Activated CD8-positive, alpha-beta memory T cell treated with anti-CD3 and anti-CD28 coated beads, Interleukin-2, amount 50 U/mL, for 48 hours (primary cell): ENCODE data around the gene BCAP29.
"Not testable (repeated sequence)": the region's sequence is repeated elsewhere in the genome, so short reads cannot be mapped to it uniquely, and the experiment has no call there.

Experiments
- DNase-seq: peaks from one replicate; pipeline ENCODE4 v3.0.0-alpha.2; 2020

BCAP29 gene

DNA sequence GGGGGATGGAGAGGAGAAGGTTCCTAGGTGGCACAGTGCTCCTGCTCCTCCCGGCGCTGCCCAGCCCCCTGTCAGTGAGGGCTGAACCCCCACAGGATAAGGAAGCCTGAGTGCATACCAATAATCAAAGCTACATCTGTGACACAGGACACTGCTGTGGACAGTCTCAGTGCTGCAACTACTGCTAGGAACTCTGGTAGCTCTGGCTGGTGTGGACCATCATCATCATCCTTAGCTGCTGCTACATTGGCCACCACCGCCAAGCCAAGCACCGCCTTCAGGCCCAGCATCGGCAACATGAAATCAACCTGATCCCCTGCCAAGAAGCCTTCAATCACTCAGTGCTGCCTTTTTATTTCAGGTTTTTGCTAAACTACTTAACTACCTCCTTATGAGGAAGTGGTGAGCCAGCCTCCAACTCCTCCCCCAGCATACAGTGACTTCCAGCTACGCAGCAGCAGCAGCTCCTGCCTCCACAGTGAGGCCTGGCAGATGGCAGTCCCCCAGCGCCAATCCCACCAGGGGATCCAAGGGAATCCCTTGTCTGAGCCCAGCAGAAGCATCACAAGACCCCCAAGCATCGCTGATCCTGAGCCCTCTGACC, 48.5 kb downstream of the BCAP29 start:
- no peak for DNase-seq

DNA sequence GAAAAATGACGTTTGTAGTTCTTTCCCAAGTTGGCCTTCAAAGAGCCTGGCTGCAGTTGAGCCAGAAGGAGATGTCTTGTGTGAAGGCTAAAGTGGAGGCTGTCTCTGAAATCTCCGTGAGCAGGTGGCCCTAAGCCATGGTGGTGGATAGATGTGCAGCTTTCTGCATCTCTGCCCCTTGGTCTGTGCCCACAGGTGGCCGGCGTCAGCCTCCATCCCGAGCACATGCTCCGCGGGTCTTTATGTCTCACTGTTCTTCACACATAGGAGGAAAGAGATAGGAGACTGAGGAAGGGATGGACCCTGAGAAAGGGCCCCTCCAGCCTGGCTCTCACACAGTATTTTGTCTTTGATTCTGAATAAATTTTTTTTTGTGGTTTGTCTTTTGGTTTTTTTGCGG, 50.3 kb downstream of the BCAP29 start:
- no peak for DNase-seq

DNA sequence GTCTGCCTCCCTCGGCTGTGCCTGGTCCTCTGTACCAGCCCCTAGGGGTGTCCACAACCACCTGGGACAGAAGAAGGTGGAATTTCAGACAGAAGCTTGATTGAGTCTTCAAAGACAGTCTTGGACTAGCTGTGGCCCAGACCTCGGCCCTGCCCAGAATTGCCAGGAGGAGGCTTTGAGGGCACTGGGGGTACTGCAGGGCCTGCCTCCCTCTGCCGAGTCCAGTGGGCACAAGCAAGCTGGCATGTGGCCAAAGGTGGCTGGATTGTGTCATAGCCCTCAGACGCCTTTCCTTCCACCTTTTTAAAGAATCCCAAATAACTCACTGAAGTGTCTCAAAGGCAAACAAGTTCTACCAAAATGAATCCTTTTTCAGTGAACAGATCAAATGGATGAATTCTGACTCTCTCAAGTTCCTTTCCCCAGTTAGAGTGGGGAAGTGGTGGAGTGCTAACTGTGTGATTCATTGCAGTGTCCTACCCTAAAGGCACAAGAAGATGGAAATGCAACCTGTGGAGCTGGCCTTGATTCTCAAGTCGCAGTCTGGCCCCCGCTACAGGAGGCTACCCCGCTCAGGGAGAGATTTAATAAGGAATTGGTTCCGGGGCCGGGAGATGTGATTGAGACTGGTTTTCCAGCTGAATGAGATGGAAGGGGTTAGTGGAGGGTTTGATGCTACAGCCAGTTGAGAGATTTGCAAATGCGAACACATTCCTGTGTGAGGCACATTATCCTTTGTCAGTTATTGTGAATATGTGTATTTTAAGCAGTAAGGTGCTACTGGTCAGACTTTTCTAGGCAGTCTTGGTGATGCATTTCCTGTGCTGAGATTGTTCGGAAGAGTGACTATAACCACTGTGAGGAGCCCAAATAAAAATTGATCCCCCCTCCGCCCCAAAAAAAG, 51.8 kb downstream of the BCAP29 start:
- no peak for DNase-seq

DNA sequence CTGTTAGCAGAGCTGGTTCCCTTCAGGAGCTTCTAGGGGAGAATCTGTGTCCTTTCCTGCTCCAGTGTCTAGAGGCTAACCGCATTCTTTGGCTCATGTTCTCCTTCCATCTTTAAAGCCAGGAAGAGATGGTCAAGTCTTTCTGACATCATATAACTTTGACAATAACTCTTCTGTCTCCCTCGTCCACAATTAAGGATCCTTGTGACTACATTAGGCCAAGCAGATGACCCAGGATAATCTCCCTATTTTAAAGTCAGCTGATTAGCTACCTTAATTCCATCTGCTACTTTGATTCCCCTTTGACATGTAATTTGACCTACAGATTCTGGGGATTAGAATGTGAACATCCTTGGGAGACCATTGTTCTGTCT, 52.4 kb downstream of the BCAP29 start:
- DNase-seq: no peak

DNA sequence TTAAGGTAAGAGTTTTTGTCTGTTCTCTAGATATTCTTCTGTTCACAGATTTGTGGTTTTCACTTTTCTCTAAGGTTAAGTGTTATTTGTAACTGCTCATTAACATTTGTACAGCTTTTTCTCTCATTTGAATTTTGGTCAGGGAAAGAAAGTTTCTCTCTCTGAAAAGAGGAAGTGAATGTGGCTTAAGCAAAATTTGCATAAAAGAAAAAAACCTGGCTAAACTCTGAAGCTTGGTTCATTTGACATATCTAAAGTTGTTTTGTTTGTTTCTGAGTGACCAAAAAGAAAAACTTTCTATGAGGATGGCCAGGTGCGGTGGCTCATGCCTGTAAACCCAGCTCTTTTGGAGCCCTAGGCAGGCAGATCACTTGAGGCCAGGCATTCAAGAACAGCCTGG, 58.5 kb downstream of the BCAP29 start:
- no peak for DNase-seq

DNA sequence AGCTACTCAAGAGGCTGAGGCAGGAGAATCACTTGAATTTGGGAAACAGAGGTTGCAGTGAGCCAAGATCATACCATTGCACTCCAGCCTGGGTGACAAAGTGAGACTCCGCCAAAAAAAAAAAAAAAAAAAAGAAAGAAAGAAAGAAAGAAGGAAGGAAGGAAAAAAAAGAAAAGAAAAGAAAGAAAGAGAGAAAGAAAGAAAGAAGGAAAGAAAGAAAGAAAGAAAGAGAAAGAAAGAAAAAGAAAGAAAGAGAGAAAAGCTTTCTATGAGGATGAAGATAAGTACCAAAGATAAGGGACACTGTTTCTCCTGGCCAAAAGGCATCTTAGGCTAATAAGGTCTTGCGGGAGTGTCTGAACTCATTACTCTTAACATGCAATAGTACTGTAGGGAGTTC, 59.0 kb downstream of the BCAP29 start:
- not testable (repeated sequence) for DNase-seq

DNA sequence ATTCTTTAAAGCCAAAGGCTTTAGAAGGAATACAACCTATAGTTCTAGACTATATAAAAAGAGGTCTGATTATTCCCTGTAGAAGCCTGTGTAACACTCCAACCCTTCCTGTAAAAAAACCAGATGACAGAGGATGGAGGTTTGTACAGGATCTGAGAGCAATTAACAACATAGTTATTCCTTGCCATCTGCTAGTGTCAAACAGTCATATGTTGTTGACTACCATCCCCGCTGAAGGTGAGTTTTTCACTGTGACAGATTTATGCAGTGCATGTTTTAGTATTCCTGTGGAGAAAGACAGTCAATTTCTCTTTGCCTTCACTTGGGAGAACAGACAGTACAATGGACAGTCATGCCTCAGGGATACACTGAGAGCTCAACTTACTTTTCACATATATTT, 61.6 kb downstream of the BCAP29 start:
- DNase-seq: no peak

DNA sequence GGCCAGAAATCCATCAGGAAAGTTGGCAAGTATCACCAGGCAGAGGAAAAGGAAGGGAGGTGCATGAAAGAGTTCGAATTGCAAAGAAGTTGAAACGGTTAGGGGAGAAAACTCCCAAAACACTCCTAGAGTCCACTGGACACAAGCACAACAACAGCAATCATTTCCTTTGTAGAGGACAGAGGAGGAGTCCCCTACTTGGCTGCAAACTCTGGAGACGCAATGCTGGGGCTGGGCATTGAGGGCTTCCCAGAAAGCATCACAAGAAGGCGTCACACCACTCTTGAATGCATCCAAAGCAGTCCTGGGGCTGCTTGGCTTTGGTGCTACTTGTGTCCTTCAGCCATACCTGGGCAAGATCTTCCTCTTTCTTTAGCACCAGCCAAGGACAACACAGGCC, 62.5 kb downstream of the BCAP29 start:
- no peak for DNase-seq

DNA sequence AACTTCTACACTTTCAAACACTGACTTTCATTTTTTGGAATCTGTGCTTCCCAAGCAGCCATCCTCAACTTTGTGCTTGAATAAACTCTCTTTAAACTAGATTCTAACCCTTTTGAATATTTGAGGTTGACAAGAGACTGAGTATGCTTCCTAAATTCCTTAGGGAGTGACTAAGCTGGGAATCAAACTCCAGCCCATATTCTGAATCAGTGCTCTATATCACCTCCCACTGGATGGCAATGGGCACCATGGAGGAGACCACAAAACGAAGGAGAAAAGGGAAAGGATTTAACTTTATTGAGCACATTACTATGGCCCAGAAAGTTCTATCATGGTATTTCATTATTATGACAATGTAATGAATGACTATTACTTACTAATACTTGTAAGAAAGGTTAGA, 63.4 kb downstream of the BCAP29 start:
- no peak for DNase-seq

DNA sequence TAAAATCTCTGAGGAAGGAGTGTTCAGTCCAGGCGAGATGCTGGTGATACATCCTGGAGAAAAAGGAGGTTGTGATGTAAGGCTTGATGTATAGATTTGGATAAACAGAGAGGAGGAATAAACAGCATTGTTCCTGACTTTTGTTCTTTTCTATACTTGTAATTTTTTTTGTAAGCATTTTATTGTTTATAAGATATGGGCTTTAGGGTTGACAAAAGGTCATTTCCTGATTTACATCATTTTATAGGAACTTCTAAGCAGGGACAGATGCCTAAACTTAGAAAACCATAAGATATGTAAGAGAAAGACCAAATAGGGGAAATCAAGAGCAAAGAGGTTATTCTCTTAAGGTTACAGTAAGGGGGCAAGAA, 63.9 kb downstream of the BCAP29 start:
- DNase-seq: no peak

DNA sequence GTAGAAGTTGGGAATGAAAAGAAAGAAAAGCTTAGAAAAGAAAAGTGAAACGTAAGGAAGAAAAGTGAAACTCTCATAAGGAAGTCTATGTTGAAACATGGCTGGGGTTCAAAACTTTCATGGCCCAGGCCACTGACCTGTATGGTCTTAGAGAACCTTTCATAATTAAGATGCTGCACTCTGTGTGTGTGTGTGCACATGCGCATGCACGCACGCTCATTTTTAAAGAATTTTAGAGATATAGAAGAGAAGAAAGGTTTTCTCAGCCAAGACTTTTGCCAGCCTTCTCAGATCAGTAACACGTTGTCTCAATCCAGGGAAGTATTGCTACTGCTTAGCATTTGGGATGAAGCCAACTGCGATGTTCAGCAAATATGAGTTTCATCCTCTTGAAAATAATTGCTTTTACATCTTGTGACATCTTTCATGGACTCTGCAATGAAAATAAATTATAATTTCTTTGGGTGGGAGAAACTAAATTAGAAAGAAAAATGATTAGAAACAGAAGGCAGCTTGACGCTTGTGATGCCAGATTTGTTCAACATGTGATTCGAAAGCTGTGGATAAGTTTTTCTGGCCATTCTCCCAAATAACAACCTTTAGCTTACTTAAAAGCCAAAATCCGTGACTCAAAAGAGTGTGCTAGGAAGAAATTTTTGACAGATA, 64.4 kb downstream of the BCAP29 start:
- DNase-seq: no peak

DNA sequence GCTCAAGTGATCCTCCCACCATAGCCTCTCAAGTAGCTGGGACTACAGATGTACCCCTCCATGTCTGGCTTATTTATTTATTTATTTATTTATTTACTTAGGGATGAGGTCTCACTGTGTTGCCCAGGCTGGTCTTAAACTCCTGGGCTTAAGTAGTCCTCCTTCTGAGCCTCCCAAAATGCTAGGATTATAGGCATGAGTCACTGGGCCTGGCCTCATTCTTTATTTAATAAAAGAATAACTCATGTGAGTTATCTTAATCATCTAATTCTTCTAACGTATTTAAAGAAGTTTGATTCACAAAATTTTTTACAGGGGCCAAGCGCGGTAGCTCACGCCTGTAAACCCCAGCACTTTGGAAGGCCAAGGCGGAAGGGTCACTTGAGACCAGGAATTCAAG, 72.6 kb downstream of the BCAP29 start:
- no peak for DNase-seq

DNA sequence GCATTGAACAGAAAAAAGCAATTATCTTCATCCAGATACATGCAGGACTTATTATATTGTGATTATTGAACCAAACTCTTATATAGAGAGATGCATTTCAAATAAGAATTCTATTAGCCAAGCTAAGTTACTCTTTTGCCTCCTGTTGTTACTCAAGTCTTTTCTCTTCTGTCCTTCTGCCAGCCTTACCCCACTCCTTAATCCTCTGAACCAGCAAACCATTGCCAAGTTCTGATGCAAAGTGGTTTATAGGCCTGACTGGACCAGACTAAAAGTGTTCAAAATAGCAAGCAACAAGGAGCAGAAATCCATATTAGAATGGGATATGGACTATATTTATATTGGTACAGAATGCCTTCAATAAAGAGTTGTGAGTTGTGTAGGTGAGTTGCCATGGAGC, 78.4 kb downstream of the BCAP29 start:
- DNase-seq: no peak

DNA sequence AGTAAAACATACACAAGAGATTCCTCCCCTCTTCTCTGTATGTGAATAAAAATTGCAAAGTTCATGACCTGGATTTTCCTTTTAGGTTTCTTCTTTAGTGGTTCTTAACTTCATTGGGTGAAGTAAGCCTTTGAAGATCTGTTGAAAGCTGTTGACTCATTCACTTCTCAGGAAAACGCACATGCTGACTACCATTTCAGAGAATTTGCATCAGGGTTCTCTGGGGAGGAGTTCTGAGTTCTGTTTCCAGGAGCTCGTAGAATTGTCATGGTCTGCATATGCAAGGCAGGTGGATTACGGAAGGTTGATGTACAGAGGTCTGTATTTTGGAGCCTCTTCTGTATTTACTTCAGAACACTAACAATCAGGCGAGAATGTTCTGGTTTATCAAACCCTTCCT, 79.6 kb downstream of the BCAP29 start:
- DNase-seq: no peak

DNA sequence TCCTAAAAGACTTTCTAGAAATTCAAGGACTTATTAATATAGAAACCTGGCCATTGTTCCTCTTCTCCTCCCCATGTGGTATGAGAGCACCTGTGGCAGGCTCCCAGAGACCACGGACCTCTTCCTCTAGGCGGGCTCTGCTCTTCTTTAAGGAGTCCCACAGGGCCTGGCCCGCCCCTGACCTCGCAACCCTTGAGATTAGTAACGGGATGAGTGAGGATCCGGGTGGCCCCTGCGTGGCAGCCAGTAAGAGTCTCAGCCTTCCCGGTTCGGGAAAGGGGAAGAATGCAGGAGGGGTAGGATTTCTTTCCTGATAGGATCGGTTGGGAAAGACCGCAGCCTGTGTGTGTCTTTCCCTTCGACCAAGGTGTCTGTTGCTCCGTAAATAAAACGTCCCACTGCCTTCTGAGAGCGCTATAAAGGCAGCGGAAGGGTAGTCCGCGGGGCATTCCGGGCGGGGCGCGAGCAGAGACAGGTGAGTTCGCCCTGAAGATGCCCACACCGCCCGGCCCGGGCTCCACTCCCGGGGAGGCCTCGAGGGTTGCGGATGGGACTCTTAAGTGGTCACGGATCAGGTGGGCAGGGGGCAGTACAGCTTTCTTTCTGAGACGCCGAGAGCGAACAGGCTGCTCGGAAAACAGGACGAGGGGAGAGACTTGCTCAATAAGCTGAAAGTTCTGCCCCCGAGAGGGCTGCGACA, 80.5 kb downstream of the BCAP29 start, which contains the start of gene SLC26A4:
TSS of gene SLC26A4 (plus strand) at position 448 of the 700 bp plus-strand sequence. CDS start 814 bp downstream, outside the sequence.
- peak; percentile 79 for DNase-seq

DNA sequence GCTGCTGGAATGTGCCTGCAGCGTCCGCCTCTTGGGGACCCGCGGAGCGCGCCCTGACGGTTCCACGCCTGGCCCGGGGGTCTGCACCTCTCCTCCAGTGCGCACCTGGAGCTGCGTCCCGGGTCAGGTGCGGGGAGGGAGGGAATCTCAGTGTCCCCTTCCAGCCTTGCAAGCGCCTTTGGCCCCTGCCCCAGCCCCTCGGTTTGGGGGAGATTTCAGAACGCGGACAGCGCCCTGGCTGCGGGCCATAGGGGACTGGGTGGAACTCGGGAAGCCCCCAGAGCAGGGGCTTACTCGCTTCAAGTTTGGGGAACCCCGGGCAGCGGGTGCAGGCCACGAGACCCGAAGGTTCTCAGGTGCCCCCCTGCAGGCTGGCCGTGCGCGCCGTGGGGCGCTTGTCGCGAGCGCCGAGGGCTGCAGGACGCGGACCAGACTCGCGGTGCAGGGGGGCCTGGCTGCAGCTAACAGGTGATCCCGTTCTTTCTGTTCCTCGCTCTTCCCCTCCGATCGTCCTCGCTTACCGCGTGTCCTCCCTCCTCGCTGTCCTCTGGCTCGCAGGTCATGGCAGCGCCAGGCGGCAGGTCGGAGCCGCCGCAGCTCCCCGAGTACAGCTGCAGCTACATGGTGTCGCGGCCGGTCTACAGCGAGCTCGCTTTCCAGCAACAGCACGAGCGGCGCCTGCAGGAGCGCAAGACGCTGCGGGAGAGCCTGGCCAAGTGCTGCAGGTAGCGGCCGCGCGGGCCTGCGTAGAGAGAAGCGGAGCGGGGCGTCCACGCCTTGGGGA, 81.2 kb downstream of the BCAP29 start:
- DNase-seq: peak; percentile 80

DNA sequence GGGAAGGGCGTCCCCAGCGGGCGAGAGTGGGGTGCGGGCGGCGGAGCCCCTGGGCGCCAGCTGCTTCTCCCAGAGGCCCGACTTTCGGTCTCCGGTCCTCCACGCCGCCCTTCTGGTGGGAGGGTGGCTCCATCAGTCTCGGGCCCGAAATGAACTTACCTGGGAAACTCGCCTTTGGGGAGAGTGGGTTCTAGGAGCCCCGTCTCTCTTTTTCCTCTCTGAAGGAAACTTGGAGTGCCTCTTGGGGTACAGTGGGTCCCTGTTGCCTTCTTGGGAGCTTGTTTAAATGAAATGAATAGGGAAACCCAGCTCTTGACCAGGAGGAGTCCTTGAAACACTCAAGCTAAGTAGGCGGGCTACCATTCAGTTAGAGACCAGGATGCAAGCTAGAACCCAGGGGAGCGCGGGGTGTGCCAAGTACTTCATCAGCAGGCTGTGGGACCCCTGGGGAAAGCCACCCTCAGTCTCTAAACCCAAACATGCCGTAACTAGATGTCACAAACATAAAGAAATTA, 81.9 kb downstream of the BCAP29 start:
- DNase-seq: no peak

DNA sequence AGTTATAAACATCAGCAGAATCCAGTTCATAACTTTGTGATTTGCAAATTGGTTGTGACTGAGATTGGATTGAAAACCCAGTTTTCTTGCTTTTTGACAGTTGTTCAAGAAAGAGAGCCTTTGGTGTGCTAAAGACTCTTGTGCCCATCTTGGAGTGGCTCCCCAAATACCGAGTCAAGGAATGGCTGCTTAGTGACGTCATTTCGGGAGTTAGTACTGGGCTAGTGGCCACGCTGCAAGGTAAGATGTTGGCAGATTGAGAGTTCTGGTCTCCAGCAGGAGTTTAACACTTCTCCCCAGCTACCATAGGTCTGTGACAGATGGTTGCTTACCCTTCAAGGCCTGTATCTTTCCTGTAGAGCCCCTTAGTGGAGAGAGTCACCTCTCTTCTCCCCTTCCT, 83.2 kb downstream of the BCAP29 start:
- no peak for DNase-seq

DNA sequence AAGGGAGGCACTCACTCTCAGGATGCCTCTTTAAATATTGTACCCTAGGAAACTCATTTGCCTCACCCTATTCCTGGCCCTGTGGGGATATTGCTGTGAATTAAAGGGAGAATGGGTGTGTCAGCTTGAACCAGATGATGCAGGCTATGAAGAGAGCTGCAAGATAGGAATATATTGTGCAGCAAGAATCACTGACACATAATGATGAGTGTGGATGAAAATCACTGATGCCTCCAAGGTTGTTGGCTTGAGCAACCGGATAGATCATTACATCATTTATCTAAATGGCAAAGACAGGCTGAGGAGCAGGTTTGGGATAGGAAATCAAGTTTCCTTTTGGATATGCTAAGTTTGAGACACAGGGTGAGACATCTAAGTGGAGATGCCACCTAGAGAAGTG, 86.7 kb downstream of the BCAP29 start:
- DNase-seq: no peak

DNA sequence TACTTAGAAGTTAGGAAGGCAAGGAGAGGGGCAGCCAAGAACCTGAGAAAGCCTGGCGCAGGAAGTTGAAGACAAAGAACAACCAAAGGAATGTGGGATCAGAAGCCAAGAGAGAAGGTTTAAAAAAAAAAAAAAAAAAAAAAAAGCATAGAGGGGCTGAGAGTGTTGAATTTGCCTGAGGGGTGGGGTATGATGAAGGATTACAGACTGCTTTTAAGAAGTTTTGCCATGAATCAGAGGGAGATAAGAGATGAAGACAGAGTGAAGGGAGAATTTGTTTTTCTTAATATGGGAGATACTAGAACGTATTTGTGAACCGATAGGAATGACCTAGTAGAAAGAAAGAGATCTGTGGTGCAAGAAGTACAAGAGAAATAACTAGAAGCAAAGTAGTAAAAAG, 87.3 kb downstream of the BCAP29 start:
- DNase-seq: no peak

DNA sequence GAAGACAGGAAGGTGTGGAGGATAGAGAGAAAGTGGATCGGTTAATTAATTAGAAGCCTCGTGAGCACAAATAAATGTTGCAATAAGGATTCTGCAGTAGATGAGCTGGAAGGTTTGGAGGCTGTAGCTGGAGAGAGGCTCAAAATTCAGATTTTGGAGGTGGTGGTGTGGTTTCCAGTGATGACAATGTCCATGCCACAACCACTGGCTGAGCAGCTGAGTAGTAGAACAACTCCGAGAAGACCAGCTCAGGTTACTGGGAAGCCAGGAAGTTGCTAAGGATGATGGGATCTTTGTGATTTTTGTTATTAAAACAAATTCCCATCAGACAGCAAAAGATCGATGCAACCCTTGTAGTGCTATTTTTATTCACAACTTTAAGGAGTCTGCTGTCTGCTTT, 88.2 kb downstream of the BCAP29 start:
- DNase-seq: no peak
